Nephron (organoid): ENCODE results near the gene C7orf33.
A peak's percentile ranks its signal among the peaks of the same experiment; 100 is the strongest.

Source experiments
- H3K27ac Mint-ChIP-seq, 3 experiments: 2 replicates each; pipeline ENCODE4 v1.8.0; 2020; ENCODE audit warnings: mixed read lengths in 3 of 3, mild to moderate bottlenecking in 2 of 3, moderate library complexity in 1 of 3
- H3K27me3 Mint-ChIP-seq: 2 replicates; pipeline ENCODE4 v1.8.0; 2021; ENCODE audit warnings: low read depth, mild to moderate bottlenecking, moderate library complexity, mixed read lengths
- H3K36me3 Mint-ChIP-seq: 2 replicates; pipeline ENCODE4 v1.8.0; 2020; ENCODE audit warnings: low read depth, mixed read lengths
- H3K4me1 Mint-ChIP-seq: 2 replicates; pipeline ENCODE4 v1.8.0; 2020; ENCODE audit warnings: mixed read lengths
- H3K4me3 Mint-ChIP-seq, 3 experiments: 2 replicates each; pipeline ENCODE4 v1.8.0; 2020; ENCODE audit warnings: mild to moderate bottlenecking in 3 of 3, mixed read lengths in 3 of 3, moderate library complexity in 2 of 3
- H3K9me3 Mint-ChIP-seq: 2 replicates; pipeline ENCODE4 v1.8.0; 2020; ENCODE audit warnings: mixed read lengths
- TF ChIP-seq, protein P1 (sequence below), 3 experiments: fragments of 200-600 bp; sonication (generic); IDR thresholded peaks; one replicate each; pipeline ENCODE4 v1.5.0; 2021; ENCODE audit warnings: antibody characterized with exemption in 3 of 3; ENCODE audit not compliant: unreplicated experiment in 3 of 3

C7orf33 gene

DNA sequence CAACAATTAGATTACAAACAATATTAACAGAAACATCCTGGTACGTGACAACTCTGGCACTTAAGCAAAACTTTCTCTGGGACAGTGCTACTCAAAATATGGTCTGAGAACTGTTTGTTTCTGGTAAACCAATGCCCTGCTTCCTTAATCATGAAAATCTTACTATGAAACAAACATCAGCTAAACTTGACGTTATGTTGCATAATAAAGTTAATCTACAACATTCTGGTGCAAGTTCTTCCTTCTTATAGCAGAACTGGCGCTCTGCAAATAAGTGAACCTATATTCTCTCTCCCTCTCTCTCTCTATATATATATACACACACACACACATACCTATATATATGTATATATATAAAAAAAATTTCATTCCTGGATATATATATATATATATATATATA lies 7.8 kb downstream of the C7orf33 start:
- TF ChIP-seq, protein P1, sequence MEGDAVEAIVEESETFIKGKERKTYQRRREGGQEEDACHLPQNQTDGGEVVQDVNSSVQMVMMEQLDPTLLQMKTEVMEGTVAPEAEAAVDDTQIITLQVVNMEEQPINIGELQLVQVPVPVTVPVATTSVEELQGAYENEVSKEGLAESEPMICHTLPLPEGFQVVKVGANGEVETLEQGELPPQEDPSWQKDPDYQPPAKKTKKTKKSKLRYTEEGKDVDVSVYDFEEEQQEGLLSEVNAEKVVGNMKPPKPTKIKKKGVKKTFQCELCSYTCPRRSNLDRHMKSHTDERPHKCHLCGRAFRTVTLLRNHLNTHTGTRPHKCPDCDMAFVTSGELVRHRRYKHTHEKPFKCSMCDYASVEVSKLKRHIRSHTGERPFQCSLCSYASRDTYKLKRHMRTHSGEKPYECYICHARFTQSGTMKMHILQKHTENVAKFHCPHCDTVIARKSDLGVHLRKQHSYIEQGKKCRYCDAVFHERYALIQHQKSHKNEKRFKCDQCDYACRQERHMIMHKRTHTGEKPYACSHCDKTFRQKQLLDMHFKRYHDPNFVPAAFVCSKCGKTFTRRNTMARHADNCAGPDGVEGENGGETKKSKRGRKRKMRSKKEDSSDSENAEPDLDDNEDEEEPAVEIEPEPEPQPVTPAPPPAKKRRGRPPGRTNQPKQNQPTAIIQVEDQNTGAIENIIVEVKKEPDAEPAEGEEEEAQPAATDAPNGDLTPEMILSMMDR (IDR thresholded peaks at IDR 0.05; ENCODE audit: unreplicated experiment in 3 of 3): no peak
- no peak overlapping the region for H3K4me3 Mint-ChIP-seq
- H3K9me3 Mint-ChIP-seq: peaks cover 25% of the 10 kb centered on the region
- H3K4me1 Mint-ChIP-seq: no peaks in the 10 kb centered on the region
- no peaks in the 10 kb centered on the region for H3K36me3 Mint-ChIP-seq
- no peaks in the 10 kb centered on the region for H3K27me3 Mint-ChIP-seq
- H3K27ac Mint-ChIP-seq: no peak overlapping the region

DNA sequence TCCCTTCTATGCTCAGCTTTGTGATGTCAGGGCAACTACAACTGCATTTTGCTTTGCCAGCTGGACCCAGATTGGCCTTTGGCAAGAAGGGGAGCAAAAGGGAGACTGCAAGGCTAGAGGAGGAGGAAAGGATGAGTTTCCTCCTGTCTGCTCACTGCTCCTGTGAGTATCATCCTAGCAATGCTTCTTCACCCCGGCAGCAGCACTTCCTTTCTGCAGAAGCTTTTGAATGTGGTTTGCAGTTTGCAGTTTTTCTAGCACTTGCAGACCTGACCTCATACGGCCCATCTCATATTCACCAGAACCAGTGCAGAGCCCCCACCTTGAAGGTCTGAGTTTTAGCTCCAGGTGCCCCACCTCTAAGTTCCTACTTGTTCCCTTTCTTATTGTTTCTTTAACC lies 14.8 kb downstream of the C7orf33 start:
- H3K4me3 Mint-ChIP-seq: no peak overlapping the region
- no peaks in the 10 kb centered on the region for H3K27me3 Mint-ChIP-seq
- TF ChIP-seq, protein P1 (IDR thresholded peaks at IDR 0.05; ENCODE audit: unreplicated experiment in 3 of 3): no peak
- H3K4me1 Mint-ChIP-seq: peaks cover 34% of the 10 kb centered on the region
- peaks cover 16% of the 10 kb centered on the region for H3K9me3 Mint-ChIP-seq
- H3K36me3 Mint-ChIP-seq: no peaks in the 10 kb centered on the region
- H3K27ac Mint-ChIP-seq: no peak overlapping the region

DNA sequence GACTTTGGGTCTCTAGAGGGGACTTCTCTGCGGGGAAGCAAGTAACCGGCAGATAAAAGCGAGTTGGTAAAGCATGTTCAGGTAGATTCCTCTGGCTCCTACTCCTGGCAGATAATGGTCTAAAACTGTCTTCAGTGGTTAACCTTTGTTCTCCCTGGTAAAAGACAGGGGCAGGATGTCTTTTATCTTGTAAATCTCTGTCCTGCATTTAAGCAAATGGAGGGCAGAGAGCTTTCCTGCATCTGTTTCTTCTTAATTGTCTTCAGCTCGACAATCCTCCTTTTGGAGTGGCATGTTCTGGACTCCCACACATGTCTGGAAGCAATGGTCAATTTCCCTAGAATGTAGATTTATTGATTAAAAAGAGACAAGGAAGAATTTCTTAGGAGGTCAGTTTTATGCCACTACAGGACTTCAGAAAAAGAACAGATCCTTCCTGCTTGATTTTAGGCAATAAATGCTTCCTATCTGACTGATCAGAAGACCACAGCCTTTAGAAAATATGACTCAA lies 16.6 kb downstream of the C7orf33 start:
- peak overlapping the region; percentile 30 to 51 (median 37) for H3K27ac Mint-ChIP-seq
- H3K9me3 Mint-ChIP-seq: peaks cover 16% of the 10 kb centered on the region
- H3K4me3 Mint-ChIP-seq: no peak overlapping the region
- TF ChIP-seq, protein P1 (IDR thresholded peaks at IDR 0.05; ENCODE audit: unreplicated experiment in 3 of 3): no peak
- no peaks in the 10 kb centered on the region for H3K27me3 Mint-ChIP-seq
- peaks cover 34% of the 10 kb centered on the region for H3K4me1 Mint-ChIP-seq
- H3K36me3 Mint-ChIP-seq: no peaks in the 10 kb centered on the region

DNA sequence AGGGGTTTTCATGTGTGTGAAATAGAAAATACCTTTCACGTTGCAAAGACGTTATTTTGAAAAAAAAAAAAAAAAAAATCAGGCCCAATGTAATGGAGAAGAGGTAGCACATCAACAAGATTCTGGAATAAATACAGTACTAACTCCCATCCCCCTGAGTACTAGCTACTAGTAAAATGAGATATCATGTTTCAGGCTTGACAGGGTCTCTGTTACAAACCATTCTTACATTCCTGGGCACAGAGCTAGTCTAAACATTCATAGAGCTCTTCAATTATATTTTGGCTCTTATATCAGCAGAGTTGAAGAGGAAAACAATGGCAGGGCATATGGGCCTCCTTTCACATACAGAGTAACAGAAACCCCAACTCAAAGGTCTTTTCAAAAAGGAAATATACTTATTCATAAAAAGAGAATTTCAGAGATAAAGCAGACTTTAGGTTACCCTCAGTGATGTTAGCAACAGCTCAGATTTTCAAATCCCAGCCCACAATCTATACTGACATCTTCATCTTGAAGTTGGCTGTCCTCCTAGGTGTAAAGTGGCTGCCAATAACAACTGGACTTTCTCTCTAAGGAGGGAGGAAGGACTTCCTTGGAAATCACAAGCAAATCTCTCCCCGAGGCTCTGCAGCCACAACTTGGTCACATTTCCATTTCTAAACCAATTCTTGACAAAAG lies 18.6 kb downstream of the C7orf33 start:
- peaks cover 8% of the 10 kb centered on the region for H3K9me3 Mint-ChIP-seq
- TF ChIP-seq, protein P1 (IDR thresholded peaks at IDR 0.05; ENCODE audit: unreplicated experiment in 3 of 3): no peak
- H3K4me1 Mint-ChIP-seq: peaks cover 34% of the 10 kb centered on the region
- peak overlapping the region in 1 of 3 experiments; percentile 4 for H3K4me3 Mint-ChIP-seq
- peaks cover 9% of the 10 kb centered on the region for H3K27me3 Mint-ChIP-seq
- H3K36me3 Mint-ChIP-seq: no peaks in the 10 kb centered on the region
- H3K27ac Mint-ChIP-seq: peak overlapping the region; percentile 46 to 86 (median 76)

DNA sequence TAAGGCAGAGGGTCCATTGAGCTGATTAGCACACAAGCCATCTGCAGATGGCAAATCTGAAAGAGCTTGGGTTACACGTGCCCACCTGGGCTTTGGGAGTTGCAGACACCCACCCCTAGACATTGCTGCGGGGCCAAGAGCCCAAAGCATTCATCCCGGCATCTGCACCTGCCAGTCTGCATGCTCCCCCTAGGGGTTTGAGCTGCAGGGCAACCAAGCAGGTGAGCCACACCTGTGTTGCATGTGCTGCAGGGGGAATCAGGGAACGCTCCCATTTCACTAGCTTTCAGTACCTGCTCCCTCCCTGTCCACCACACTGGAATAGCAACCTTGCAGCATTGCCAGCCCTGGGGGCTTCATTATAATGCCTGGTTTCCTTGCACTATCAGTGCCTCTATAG lies 21.1 kb downstream of the C7orf33 start:
- H3K27ac Mint-ChIP-seq: peak overlapping the region in 1 of 3 experiments; percentile 21
- H3K4me3 Mint-ChIP-seq: no peak overlapping the region

More for the DNA sequence above, 21.1 kb downstream of the C7orf33 start:
- H3K4me1 Mint-ChIP-seq: peaks cover 26% of the 10 kb centered on the region
- no peaks in the 10 kb centered on the region for H3K36me3 Mint-ChIP-seq
- TF ChIP-seq, protein P1 (IDR thresholded peaks at IDR 0.05; ENCODE audit: unreplicated experiment in 3 of 3): no peak
- peaks cover 14% of the 10 kb centered on the region for H3K27me3 Mint-ChIP-seq
- H3K9me3 Mint-ChIP-seq: peaks cover 2% of the 10 kb centered on the region
